ENCODE measurements around the gene SHLD1. TPM values are rescaled to one million over a fixed set of nuclear protein-coding genes. Genes with fewer than 3 reads are reported as not detected.

The SHLD1 gene
- total and polyA plus RNA-seq, 7 donors = 0.99 to 18.7 (median 5.4) TPM

- Histone ChIP-seq H3K9me3 (no peaks in the 10 kb centered on the region), H3K27me3 (no peaks in the 10 kb centered on the region), H3K36me3 (no peaks in the 10 kb centered on the region), H3K27ac (no peak overlapping the region), H3K4me3 (no peak overlapping the region), H3K4me1 (peaks cover 0 to 10% (median 5%) of the 10 kb centered on the region in 4 donors)
- TF ChIP-seq POLR2A (IDR thresholded peaks at IDR 0.05) = no peak
- TF ChIP-seq POLR2AphosphoS5 (IDR thresholded peaks at IDR 0.05) = no peak
- TF ChIP-seq EP300 (IDR thresholded peaks at IDR 0.05) = no peak
- no peak for TF ChIP-seq CTCF (IDR thresholded peaks at IDR 0.05)
- intact Hi-C loops (cut with DNase I) = no loop called here
- WGBS, 2 donors = 76 to 80% methylated on average over 2 of the region's 2 CpGs
- DNase-seq = no peak
These were observed 94.0 kb downstream of the SHLD1 start for GRCh38 chr20:5844063-5844681.

GRCh38 chr20:5845681-5846615 is 95.7 kb downstream of the SHLD1 start:
- H3K4me3 ChIP-seq = no peak overlapping the region
- WGBS, 2 donors = 56 to 61% methylated on average over 12 of the region's 12 CpGs
- no peak for TF ChIP-seq EP300 (IDR thresholded peaks at IDR 0.05)
- TF ChIP-seq CTCF (IDR thresholded peaks at IDR 0.05) = no peak
- no peak for TF ChIP-seq POLR2AphosphoS5 (IDR thresholded peaks at IDR 0.05)
- no peak for DNase-seq
- H3K9me3 ChIP-seq = no peaks in the 10 kb centered on the region
- H3K36me3 ChIP-seq = no peaks in the 10 kb centered on the region
- no peaks in the 10 kb centered on the region for H3K27me3 ChIP-seq
- peaks cover 0 to 10% (median 5%) of the 10 kb centered on the region in 4 donors for H3K4me1 ChIP-seq
- no peak overlapping the region for H3K27ac ChIP-seq
- intact Hi-C loops (cut with DNase I) = no loop called here

GRCh38 chr20:5848711-5849505 is 98.7 kb downstream of the SHLD1 start:
- Histone ChIP-seq H3K9me3 (no peaks in the 10 kb centered on the region), H3K27ac (peak overlapping the region in 1 of 4 donors; percentile 50), H3K36me3 (no peaks in the 10 kb centered on the region), H3K27me3 (no peaks in the 10 kb centered on the region), H3K4me3 (no peak overlapping the region), H3K4me1 (peaks cover 0 to 10% (median 5%) of the 10 kb centered on the region in 4 donors)
- intact Hi-C loops (cut with DNase I) = no loop called here
- WGBS, 2 donors = 57 to 78% methylated on average over 11 of the region's 11 CpGs
- no peak for TF ChIP-seq POLR2AphosphoS5 (IDR thresholded peaks at IDR 0.05)
- no peak for TF ChIP-seq CTCF (IDR thresholded peaks at IDR 0.05)
- TF ChIP-seq POLR2A (IDR thresholded peaks at IDR 0.05) = no peak
- DNase-seq = no peak

- Histone ChIP-seq H3K4me1 (no peaks in the 10 kb centered on the region), H3K36me3 (no peaks in the 10 kb centered on the region), H3K27me3 (no peaks in the 10 kb centered on the region), H3K27ac (no peak overlapping the region), H3K4me3 (no peak overlapping the region), H3K9me3 (no peaks in the 10 kb centered on the region)
- intact Hi-C loops (cut with DNase I) = no loop called here
- TF ChIP-seq CTCF (IDR thresholded peaks at IDR 0.05) = no peak
- no peak for TF ChIP-seq POLR2A (IDR thresholded peaks at IDR 0.05)
- no peak for TF ChIP-seq EP300 (IDR thresholded peaks at IDR 0.05)
- TF ChIP-seq POLR2AphosphoS5 (IDR thresholded peaks at IDR 0.05) = no peak
- 84 to 98% methylated on average over 3 of the region's 3 CpGs for whole genome bisulfite sequencing, 2 donors
- DNase-seq = no peak
These were observed 105.7 kb downstream of the SHLD1 start for GRCh38 chr20:5855939-5856338.

All from sigmoid colon (tissue), 7 donors.